Measurements from ENCODE around the gene PPP1R14D. TPM values are rescaled to one million over a fixed set of nuclear protein-coding genes. Genes with fewer than 3 reads are reported as not detected.

The PPP1R14D gene
- total RNA-seq, 1 donor, result not detected

DNA sequence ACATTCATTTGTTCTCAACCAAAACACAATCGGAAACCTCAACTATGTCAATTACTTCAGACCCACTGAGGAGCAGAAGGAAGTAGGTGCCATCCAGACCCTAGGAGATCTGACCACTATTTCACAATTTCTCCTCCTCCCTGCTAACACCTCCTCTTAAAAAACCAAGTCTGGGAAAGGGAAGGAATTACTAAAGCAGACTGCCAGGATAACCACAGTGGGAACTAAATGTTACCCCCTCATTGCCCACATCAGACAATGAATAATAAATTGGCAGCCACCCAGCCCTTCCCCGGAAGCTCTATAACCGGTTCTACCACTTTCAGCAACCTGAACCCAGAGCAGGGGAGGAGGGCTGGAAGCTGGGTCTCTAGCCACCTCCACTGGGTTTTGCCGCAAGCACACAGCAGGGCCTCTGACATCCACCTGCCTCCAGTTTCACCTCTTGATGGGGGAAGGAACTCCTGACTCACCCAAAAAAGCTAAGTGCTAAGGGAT lies 41.1 kb downstream of the PPP1R14D start:
- Histone ChIP-seq H3K4me1 (ENCODE audit: insufficient read depth, low read length) (peaks cover 22% of the 10 kb centered on the region), H3K4me2 (ENCODE audit: insufficient read depth, low read length) (peak overlapping the region; percentile 39), H3K9me3 (ENCODE audit: low read depth, low read length) (no peaks in the 10 kb centered on the region), H3K79me2 (ENCODE audit: insufficient read depth, low read length) (peaks cover 60% of the 10 kb centered on the region), H3K27me3 (ENCODE audit: insufficient read depth, low read length) (no peaks in the 10 kb centered on the region), H3K4me3 (ENCODE audit: insufficient read depth, low read length) (no peak overlapping the region), H4K20me1 (ENCODE audit: insufficient read depth, low read length) (peaks cover 45% of the 10 kb centered on the region), H2AFZ (ENCODE audit: low read length) (no peak overlapping the region), H3K36me3 (ENCODE audit: insufficient read depth, low read length) (peaks cover 7% of the 10 kb centered on the region), H3K27ac (ENCODE audit: low read depth, low read length) (peak overlapping the region; percentile 59)
- TF ChIP-seq CTCF (IDR thresholded peaks at IDR 0.05; ENCODE audit: extremely low read depth, low read depth, low read length), result no peak
- DNase-seq (ENCODE audit: insufficient read length, low spot score, missing footprints), result no peak

GRCh38 chr15:40785814-40786213 lies 42.7 kb downstream of the PPP1R14D start:
- no peak for TF ChIP-seq CTCF (IDR thresholded peaks at IDR 0.05; ENCODE audit: extremely low read depth, low read depth, low read length)
- no peaks in the 10 kb centered on the region for H3K27me3 ChIP-seq (ENCODE audit: insufficient read depth, low read length)
- peaks cover 3% of the 10 kb centered on the region for H3K36me3 ChIP-seq (ENCODE audit: insufficient read depth, low read length)
- peaks cover 21% of the 10 kb centered on the region for H3K4me1 ChIP-seq (ENCODE audit: insufficient read depth, low read length)
- DNase-seq (ENCODE audit: insufficient read length, low spot score, missing footprints), result no peak
- H2AFZ ChIP-seq (ENCODE audit: low read length), result no peak overlapping the region
- peaks cover 51% of the 10 kb centered on the region for H3K79me2 ChIP-seq (ENCODE audit: insufficient read depth, low read length)
- H3K4me2 ChIP-seq (ENCODE audit: insufficient read depth, low read length), result no peak overlapping the region
- no peaks in the 10 kb centered on the region for H3K9me3 ChIP-seq (ENCODE audit: low read depth, low read length)
- no peak overlapping the region for H3K4me3 ChIP-seq (ENCODE audit: insufficient read depth, low read length)
- no peak overlapping the region for H3K27ac ChIP-seq (ENCODE audit: low read depth, low read length)
- peaks cover 46% of the 10 kb centered on the region for H4K20me1 ChIP-seq (ENCODE audit: insufficient read depth, low read length)

GRCh38 chr15:40785164-40785563 lies 43.3 kb downstream of the PPP1R14D start:
- no peak overlapping the region for H3K27ac ChIP-seq (ENCODE audit: low read depth, low read length)
- no peaks in the 10 kb centered on the region for H3K9me3 ChIP-seq (ENCODE audit: low read depth, low read length)
- peaks cover 16% of the 10 kb centered on the region for H3K4me1 ChIP-seq (ENCODE audit: insufficient read depth, low read length)
- H2AFZ ChIP-seq (ENCODE audit: low read length), result no peak overlapping the region
- no peak overlapping the region for H3K4me3 ChIP-seq (ENCODE audit: insufficient read depth, low read length)
- no peaks in the 10 kb centered on the region for H3K27me3 ChIP-seq (ENCODE audit: insufficient read depth, low read length)
- no peak overlapping the region for H3K4me2 ChIP-seq (ENCODE audit: insufficient read depth, low read length)
- peaks cover 49% of the 10 kb centered on the region for H3K79me2 ChIP-seq (ENCODE audit: insufficient read depth, low read length)
- peak; percentile 11 for TF ChIP-seq CTCF (IDR thresholded peaks at IDR 0.05; ENCODE audit: extremely low read depth, low read depth, low read length)
- peaks cover 3% of the 10 kb centered on the region for H3K36me3 ChIP-seq (ENCODE audit: insufficient read depth, low read length)
- DNase-seq (ENCODE audit: insufficient read length, low spot score, missing footprints), result no peak
- peaks cover 45% of the 10 kb centered on the region for H4K20me1 ChIP-seq (ENCODE audit: insufficient read depth, low read length)

- no peak overlapping the region for H3K4me2 ChIP-seq (ENCODE audit: insufficient read depth, low read length)
- no peak overlapping the region for H3K4me3 ChIP-seq (ENCODE audit: insufficient read depth, low read length)
- peaks cover 13% of the 10 kb centered on the region for H3K4me1 ChIP-seq (ENCODE audit: insufficient read depth, low read length)
- peaks cover 36% of the 10 kb centered on the region for H3K79me2 ChIP-seq (ENCODE audit: insufficient read depth, low read length)
- H4K20me1 ChIP-seq (ENCODE audit: insufficient read depth, low read length), result peaks cover 41% of the 10 kb centered on the region
- no peak overlapping the region for H3K27ac ChIP-seq (ENCODE audit: low read depth, low read length)
- DNase-seq (ENCODE audit: insufficient read length, low spot score, missing footprints), result peak; percentile 70
- H3K27me3 ChIP-seq (ENCODE audit: insufficient read depth, low read length), result no peaks in the 10 kb centered on the region
- H2AFZ ChIP-seq (ENCODE audit: low read length), result no peak overlapping the region
- no peaks in the 10 kb centered on the region for H3K9me3 ChIP-seq (ENCODE audit: low read depth, low read length)
- peak; percentile 40 for TF ChIP-seq CTCF (IDR thresholded peaks at IDR 0.05; ENCODE audit: extremely low read depth, low read depth, low read length)
- H3K36me3 ChIP-seq (ENCODE audit: insufficient read depth, low read length), result peaks cover 12% of the 10 kb centered on the region
Observed at GRCh38 chr15:40782609-40783227, 45.8 kb downstream of the PPP1R14D start.

All from osteoblast (primary cell).